Skeletal muscle cell (primary cell): Measurements from ENCODE around the gene TACR1.
"Not testable (repeated sequence)": the region's sequence is repeated elsewhere in the genome, so short reads cannot be mapped to it uniquely, and the experiment has no call there.

Experiments
- DNase-seq: peaks from one replicate; pipeline ENCODE4 v3.0.0-alpha.2; 2010; ENCODE audit warnings: low read depth
- H3K4me3 ChIP-seq: 2 replicates; pipeline ENCODE4 v1.5.1; 2011; ENCODE audit warnings: low read depth, mild to moderate bottlenecking, control low read depth, low read length, moderate library complexity

The TACR1 gene

GRCh38 chr2:75200140-75201096, 1.1 kb upstream of the TACR1 start:
- DNase-seq, result no peak
- peak overlapping the region; percentile 50 for H3K4me3 ChIP-seq

DNA sequence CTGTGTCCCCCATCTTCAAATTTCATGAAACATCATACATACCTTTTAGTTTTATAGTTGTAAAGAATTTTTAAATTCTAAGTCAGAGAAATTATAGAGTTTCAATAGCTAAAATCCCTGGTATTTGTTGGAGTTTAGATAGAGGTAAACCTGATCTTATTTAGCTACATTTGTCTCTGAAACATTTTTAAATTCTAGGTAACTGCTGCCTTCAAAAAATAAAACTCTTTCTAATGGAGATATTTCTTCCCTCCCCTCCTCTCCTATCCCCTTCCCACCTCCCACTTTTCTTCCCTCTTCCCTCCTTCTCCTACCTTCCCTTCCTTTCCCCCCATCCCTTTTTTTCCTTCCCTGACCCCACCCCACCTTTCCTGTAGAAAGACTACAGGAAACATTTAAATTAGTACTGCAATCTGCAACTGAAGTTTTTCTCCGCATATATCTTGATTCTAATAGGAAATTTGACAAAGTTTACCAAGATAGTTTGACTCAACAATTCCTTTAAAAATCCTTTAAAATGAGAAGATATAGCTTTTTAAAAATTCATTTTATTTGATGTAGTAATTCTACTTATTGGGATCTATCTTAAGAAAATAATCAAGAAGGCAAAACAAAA, 4.1 kb downstream of the TACR1 start:
- no peak overlapping the region for H3K4me3 ChIP-seq
- no peak for DNase-seq

GRCh38 chr2:75194184-75194868, 5.0 kb downstream of the TACR1 start:
- no peak overlapping the region for H3K4me3 ChIP-seq
- DNase-seq, result no peak

GRCh38 chr2:75192496-75192895, 6.8 kb downstream of the TACR1 start:
- no peak for DNase-seq
- no peak overlapping the region for H3K4me3 ChIP-seq

- no peak for DNase-seq
- H3K4me3 ChIP-seq, result no peak overlapping the region
Observed at GRCh38 chr2:75190271-75190990, 8.9 kb downstream of the TACR1 start.

DNA sequence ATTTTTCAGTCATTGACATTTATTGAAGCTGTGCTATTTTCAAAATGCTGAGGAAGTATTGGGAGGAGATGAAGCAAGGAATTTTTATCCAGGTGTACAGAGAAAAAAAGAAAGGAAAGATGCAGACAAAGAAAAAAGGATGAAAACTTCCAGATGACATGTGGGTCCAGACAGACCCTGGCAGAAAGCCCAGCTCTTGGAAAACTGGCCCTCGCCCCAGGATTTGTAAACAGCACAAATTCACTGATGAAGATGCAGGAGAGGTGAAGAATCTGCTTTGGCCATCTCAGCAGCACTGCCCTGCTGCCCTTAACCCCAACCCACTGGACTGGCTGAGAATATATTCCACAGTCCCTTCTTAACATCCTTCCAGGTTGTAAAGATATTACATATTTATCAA, 12.5 kb downstream of the TACR1 start:
- no peak overlapping the region for H3K4me3 ChIP-seq
- no peak for DNase-seq

DNA sequence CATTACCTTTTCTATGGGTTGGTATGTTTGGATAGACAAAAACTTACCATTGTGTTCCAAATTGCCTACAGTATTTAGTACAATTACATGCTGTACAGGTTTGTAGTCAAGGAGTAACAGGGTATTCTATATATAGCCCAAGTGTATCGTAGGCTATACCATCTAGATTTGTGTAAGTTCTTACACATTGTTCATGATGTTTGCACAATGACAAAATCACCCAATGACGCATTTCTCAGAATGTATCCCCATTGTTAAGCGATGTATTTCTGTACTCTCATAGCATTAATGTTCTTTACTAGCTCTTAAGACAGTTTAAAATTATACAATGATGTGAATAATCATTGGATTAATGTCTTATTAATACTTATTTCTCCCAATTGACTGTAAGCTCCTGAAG, 16.7 kb downstream of the TACR1 start:
- DNase-seq, result no peak
- H3K4me3 ChIP-seq, result no peak overlapping the region

DNA sequence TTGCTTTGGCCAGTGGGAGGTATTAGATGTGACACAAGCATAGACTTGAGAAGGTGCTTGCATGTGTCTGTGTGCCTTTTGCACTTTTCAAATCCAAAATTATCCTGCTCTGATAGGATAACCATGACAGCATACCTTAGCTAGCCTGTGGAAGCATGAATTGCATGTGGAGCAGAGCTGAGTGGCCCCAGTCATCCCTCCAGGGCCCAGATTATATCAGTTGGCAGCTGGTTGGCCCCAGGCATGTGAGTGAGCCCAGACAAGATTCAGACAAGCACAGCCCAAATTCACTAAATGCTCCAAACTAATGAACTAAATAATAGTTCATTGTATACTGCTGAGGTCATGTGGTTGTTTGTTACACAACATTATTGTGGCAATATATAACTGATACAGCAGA, 18.8 kb downstream of the TACR1 start:
- DNase-seq, result no peak
- H3K4me3 ChIP-seq, result no peak overlapping the region

GRCh38 chr2:75177427-75177826, 21.9 kb downstream of the TACR1 start:
- no peak for DNase-seq
- H3K4me3 ChIP-seq, result no peak overlapping the region

GRCh38 chr2:75175456-75175855, 23.9 kb downstream of the TACR1 start:
- no peak for DNase-seq
- H3K4me3 ChIP-seq, result no peak overlapping the region

DNA sequence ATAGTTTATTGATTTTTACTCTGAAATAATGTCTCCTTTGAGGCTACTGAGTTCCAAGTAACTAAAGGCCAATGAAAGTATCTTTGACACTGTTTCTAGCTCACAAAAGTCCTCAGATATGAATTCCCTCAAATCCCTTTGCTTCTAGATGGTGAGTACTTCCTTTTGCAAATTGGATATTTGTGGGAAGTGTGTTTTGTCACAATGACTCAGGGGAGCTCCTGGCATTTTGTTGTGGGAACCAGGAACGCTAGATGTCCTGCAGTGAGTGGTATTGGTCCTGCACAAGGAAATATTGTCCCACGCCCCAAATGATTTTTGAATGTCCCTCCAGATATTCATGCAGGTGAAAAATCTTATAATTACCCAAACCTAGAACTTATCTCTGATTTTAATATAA, 24.3 kb downstream of the TACR1 start:
- DNase-seq, result no peak

DNA sequence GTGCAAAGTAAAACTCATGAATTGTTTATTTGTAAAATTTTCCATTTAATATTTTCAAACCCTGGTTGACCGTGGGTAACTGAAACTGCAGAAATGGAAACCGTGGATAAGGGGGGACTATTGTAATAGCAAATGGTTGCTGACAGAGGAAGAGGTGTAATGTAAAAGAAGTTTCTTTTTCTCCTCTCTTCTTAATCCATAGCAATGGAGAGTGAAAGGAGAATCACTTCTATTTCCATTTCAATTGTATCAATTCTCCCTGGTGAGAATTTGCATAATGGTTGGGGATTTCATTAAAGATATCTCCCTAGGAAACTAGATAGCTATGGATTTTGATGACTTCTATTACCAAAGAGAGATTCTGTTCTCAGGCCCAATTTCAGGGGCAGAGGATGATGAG, 24.8 kb downstream of the TACR1 start:
- no peak overlapping the region for H3K4me3 ChIP-seq
- no peak for DNase-seq

More for the DNA sequence above, 24.3 kb downstream of the TACR1 start:
- no peak overlapping the region for H3K4me3 ChIP-seq

GRCh38 chr2:75173740-75174139, 25.6 kb downstream of the TACR1 start:
- no peak for DNase-seq
- H3K4me3 ChIP-seq, result no peak overlapping the region

GRCh38 chr2:75171423-75171822, 27.9 kb downstream of the TACR1 start:
- not testable (repeated sequence) for H3K4me3 ChIP-seq, DNase-seq

GRCh38 chr2:75170889-75171288, 28.4 kb downstream of the TACR1 start:
- DNase-seq, result no peak
- no peak overlapping the region for H3K4me3 ChIP-seq

GRCh38 chr2:75168186-75168585, 31.1 kb downstream of the TACR1 start:
- no peak overlapping the region for H3K4me3 ChIP-seq
- no peak for DNase-seq

DNA sequence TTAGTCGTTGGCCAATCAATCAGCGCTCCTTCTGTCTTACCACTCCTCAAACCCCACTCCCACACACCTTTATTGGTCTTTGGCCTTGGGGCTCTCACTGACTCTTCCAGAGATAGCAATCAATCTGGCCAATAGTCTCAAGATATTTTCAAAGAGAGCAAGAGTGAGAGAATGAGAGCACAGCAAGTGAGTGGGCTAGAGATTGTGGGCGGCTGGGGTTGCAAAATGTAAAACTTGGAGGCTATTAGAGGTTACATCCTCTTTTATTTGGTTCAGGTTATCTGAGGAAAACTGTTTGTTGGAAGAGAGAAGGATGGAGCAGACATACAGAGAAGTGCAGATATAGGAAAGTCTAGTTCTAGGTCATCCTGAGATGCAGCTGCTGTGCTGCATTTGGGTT, 32.8 kb downstream of the TACR1 start:
- no peak for DNase-seq
- H3K4me3 ChIP-seq, result no peak overlapping the region

DNA sequence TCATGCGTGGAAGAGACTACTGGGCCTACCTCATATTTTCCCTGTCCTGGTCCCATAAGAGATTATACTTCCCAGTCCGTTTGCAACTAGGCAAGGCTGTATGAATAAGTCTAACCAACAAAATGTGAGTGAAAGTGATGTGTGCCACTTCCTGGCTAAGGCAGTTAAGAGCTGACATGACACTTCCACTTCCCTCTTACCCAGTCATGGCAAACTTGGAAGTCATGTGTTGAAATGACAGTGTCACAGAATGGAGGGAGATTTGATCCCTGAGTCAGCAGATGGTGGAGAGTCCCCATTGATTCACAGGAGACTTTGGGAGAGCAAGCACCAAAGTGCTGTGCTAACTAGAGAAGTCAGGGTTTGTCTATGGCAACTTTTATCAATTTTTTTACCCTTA, 36.4 kb downstream of the TACR1 start:
- H3K4me3 ChIP-seq, result no peak overlapping the region
- DNase-seq, result no peak

DNA sequence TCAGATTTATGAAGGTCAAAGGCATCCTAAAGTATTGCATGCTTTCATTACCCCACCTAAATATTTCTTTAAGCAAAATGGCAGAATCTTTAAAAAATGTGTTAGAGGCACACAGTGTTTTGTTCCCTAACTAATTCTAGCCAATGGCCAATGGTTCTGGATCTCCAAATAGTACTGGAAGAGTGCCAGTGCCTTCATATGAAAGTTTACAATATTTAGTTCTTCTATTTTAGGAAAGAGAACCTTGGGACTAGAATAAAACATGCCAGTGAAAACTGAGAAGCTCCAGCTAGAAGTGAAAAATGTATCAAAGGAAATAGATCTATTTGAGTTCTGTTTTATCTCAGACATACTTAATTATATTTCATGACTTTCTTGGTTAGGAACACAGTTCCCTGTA, 37.1 kb downstream of the TACR1 start:
- no peak for DNase-seq
- no peak overlapping the region for H3K4me3 ChIP-seq

DNA sequence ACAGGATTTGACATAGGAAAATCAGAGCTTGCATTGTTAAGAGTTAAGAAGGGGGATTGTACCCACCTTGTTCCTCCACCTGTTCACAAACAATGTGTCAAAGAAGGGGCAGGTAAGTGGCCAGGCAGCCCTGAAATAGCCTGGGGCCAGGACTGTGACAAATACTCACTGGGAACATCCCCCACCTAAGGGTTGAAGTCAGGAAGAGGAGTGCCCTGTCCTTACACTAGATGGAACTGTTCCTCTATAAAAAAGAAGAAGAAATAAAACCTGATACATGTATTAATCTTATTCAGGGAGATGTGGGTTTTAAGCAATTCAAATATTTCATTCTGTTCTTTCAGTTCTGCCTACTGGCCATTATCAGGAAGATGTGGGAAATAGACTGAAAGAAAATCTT, 41.9 kb downstream of the TACR1 start:
- no peak for DNase-seq
- no peak overlapping the region for H3K4me3 ChIP-seq
